ENCODE measurements around the gene SND1.

SND1 gene

GRCh38 chr7:127904670-127904985 is 252.6 kb downstream of the SND1 start:
- TF ChIP-seq TEAD4 (IDR thresholded peaks at IDR 0.05) (no peak), TCF12 (IDR thresholded peaks at IDR 0.05; ENCODE audit: low read depth) (no peak), EGR1 (IDR thresholded peaks at IDR 0.05) (no peak), ZBTB7A (IDR thresholded peaks at IDR 0.05; ENCODE audit: low read depth) (no peak), CEBPB (IDR thresholded peaks at IDR 0.05) (no peak), NFIC (IDR thresholded peaks at IDR 0.05) (no peak), FOXM1 (IDR thresholded peaks at IDR 0.05; ENCODE audit: borderline replicate concordance, low read depth) (no peak), EP300 (IDR thresholded peaks at IDR 0.05; ENCODE audit: borderline replicate concordance) (no peak), TAF1 (IDR thresholded peaks at IDR 0.05; ENCODE audit: low read depth) (no peak), RAD21 (IDR thresholded peaks at IDR 0.05; ENCODE audit: low read depth) (no peak), YY1 (IDR thresholded peaks at IDR 0.05; ENCODE audit: low read depth) (no peak), CREB1 (IDR thresholded peaks at IDR 0.05; ENCODE audit: low read depth) (no peak)
- TF ChIP-seq, protein P1, sequence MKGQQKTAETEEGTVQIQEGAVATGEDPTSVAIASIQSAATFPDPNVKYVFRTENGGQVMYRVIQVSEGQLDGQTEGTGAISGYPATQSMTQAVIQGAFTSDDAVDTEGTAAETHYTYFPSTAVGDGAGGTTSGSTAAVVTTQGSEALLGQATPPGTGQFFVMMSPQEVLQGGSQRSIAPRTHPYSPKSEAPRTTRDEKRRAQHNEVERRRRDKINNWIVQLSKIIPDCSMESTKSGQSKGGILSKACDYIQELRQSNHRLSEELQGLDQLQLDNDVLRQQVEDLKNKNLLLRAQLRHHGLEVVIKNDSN (IDR thresholded peaks at IDR 0.05) = no peak
- TF ChIP-seq, protein P2, sequence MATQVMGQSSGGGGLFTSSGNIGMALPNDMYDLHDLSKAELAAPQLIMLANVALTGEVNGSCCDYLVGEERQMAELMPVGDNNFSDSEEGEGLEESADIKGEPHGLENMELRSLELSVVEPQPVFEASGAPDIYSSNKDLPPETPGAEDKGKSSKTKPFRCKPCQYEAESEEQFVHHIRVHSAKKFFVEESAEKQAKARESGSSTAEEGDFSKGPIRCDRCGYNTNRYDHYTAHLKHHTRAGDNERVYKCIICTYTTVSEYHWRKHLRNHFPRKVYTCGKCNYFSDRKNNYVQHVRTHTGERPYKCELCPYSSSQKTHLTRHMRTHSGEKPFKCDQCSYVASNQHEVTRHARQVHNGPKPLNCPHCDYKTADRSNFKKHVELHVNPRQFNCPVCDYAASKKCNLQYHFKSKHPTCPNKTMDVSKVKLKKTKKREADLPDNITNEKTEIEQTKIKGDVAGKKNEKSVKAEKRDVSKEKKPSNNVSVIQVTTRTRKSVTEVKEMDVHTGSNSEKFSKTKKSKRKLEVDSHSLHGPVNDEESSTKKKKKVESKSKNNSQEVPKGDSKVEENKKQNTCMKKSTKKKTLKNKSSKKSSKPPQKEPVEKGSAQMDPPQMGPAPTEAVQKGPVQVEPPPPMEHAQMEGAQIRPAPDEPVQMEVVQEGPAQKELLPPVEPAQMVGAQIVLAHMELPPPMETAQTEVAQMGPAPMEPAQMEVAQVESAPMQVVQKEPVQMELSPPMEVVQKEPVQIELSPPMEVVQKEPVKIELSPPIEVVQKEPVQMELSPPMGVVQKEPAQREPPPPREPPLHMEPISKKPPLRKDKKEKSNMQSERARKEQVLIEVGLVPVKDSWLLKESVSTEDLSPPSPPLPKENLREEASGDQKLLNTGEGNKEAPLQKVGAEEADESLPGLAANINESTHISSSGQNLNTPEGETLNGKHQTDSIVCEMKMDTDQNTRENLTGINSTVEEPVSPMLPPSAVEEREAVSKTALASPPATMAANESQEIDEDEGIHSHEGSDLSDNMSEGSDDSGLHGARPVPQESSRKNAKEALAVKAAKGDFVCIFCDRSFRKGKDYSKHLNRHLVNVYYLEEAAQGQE (IDR thresholded peaks at IDR 0.05; ENCODE audit: low read depth) = no peak
- TF ChIP-seq, protein P3, sequence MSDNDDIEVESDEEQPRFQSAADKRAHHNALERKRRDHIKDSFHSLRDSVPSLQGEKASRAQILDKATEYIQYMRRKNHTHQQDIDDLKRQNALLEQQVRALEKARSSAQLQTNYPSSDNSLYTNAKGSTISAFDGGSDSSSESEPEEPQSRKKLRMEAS (IDR thresholded peaks at IDR 0.05) = no peak

GRCh38 chr7:127905021-127905420 is 253.0 kb downstream of the SND1 start:
- TF ChIP-seq NFIC (IDR thresholded peaks at IDR 0.05) = no peak
- TF ChIP-seq, protein P3 (IDR thresholded peaks at IDR 0.05) = no peak
- no peak for TF ChIP-seq ZBTB7A (IDR thresholded peaks at IDR 0.05; ENCODE audit: low read depth)
- no peak for TF ChIP-seq CEBPB (IDR thresholded peaks at IDR 0.05)
- TF ChIP-seq TEAD4 (IDR thresholded peaks at IDR 0.05) = no peak
- TF ChIP-seq, protein P1 (IDR thresholded peaks at IDR 0.05) = no peak
- no peak for TF ChIP-seq EP300 (IDR thresholded peaks at IDR 0.05; ENCODE audit: borderline replicate concordance)
- TF ChIP-seq FOXM1 (IDR thresholded peaks at IDR 0.05; ENCODE audit: borderline replicate concordance, low read depth) = no peak
- no peak for TF ChIP-seq RAD21 (IDR thresholded peaks at IDR 0.05; ENCODE audit: low read depth)
- no peak for TF ChIP-seq YY1 (IDR thresholded peaks at IDR 0.05; ENCODE audit: low read depth)
- no peak for TF ChIP-seq TCF12 (IDR thresholded peaks at IDR 0.05; ENCODE audit: low read depth)
- TF ChIP-seq CREB1 (IDR thresholded peaks at IDR 0.05; ENCODE audit: low read depth) = no peak
- TF ChIP-seq, protein P2 (IDR thresholded peaks at IDR 0.05; ENCODE audit: low read depth) = no peak
- TF ChIP-seq TAF1 (IDR thresholded peaks at IDR 0.05; ENCODE audit: low read depth) = no peak
- TF ChIP-seq EGR1 (IDR thresholded peaks at IDR 0.05) = no peak

GRCh38 chr7:127905491-127906330 is 253.7 kb downstream of the SND1 start:
- TF ChIP-seq TEAD4 (IDR thresholded peaks at IDR 0.05) (no peak), EP300 (IDR thresholded peaks at IDR 0.05; ENCODE audit: borderline replicate concordance) (no peak), FOXM1 (IDR thresholded peaks at IDR 0.05; ENCODE audit: borderline replicate concordance, low read depth) (no peak), YY1 (IDR thresholded peaks at IDR 0.05; ENCODE audit: low read depth) (no peak), CEBPB (IDR thresholded peaks at IDR 0.05) (no peak)
- TF ChIP-seq, protein P1 (IDR thresholded peaks at IDR 0.05) = no peak

GRCh38 chr7:127907110-127908040 is 255.4 kb downstream of the SND1 start:
- TF ChIP-seq YY1 (IDR thresholded peaks at IDR 0.05; ENCODE audit: low read depth) (no peak), FOXM1 (IDR thresholded peaks at IDR 0.05; ENCODE audit: borderline replicate concordance, low read depth) (no peak), TEAD4 (IDR thresholded peaks at IDR 0.05) (no peak), RAD21 (IDR thresholded peaks at IDR 0.05; ENCODE audit: low read depth) (no peak), ZBTB7A (IDR thresholded peaks at IDR 0.05; ENCODE audit: low read depth) (no peak), EGR1 (IDR thresholded peaks at IDR 0.05) (no peak), CREB1 (IDR thresholded peaks at IDR 0.05; ENCODE audit: low read depth) (no peak), TCF12 (IDR thresholded peaks at IDR 0.05; ENCODE audit: low read depth) (no peak), CEBPB (IDR thresholded peaks at IDR 0.05) (no peak), NFIC (IDR thresholded peaks at IDR 0.05) (no peak), TAF1 (IDR thresholded peaks at IDR 0.05; ENCODE audit: low read depth) (no peak), EP300 (IDR thresholded peaks at IDR 0.05; ENCODE audit: borderline replicate concordance) (no peak)
- TF ChIP-seq, protein P3 (IDR thresholded peaks at IDR 0.05) = no peak
- TF ChIP-seq, protein P2 (IDR thresholded peaks at IDR 0.05; ENCODE audit: low read depth) = no peak
- TF ChIP-seq, protein P1 (IDR thresholded peaks at IDR 0.05) = no peak

All from Ishikawa (cell line).